Measurements from ENCODE around the gene TSPAN6. TPM values are rescaled to one million over a fixed set of nuclear protein-coding genes. Genes with fewer than 3 reads are reported as not detected.

The TSPAN6 gene
- total and polyA plus RNA-seq, 9 of the 15 experiments (the other 6 are each of a cell fraction or from before 2014, with no cell fraction given) = 0.04 to 0.68 (median 0.11) TPM; not detected in 6

GRCh38 chrX:100654261-100654660 lies 17.7 kb upstream of the TSPAN6 start:
- TF ChIP-seq USF2 (CRISPR knock-in tag; IDR thresholded peaks at IDR 0.05) (peak; percentile 74), RAD21 (CRISPR knock-in tag; conservative IDR thresholded peaks at IDR 0.05 in 1 of 2, IDR thresholded peaks at IDR 0.05 in 1 of 2) (0 out of 4 replicates have a peak, but pooled peaks of 1 of the 2 experiments have one; percentile 6), COPS2 (conservative IDR thresholded peaks at IDR 0.05) (no peak), MITF (IDR thresholded peaks at IDR 0.05) (peak; percentile 56; the same call in 1 of the 2 replicates)
- TF ChIP-seq, protein P1, sequence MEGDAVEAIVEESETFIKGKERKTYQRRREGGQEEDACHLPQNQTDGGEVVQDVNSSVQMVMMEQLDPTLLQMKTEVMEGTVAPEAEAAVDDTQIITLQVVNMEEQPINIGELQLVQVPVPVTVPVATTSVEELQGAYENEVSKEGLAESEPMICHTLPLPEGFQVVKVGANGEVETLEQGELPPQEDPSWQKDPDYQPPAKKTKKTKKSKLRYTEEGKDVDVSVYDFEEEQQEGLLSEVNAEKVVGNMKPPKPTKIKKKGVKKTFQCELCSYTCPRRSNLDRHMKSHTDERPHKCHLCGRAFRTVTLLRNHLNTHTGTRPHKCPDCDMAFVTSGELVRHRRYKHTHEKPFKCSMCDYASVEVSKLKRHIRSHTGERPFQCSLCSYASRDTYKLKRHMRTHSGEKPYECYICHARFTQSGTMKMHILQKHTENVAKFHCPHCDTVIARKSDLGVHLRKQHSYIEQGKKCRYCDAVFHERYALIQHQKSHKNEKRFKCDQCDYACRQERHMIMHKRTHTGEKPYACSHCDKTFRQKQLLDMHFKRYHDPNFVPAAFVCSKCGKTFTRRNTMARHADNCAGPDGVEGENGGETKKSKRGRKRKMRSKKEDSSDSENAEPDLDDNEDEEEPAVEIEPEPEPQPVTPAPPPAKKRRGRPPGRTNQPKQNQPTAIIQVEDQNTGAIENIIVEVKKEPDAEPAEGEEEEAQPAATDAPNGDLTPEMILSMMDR (IDR thresholded peaks at IDR 0.05 in 2 of 3, conservative IDR thresholded peaks at IDR 0.05 in 1 of 3; ENCODE audit: insufficient read depth in 2 of 3, low read depth in 1 of 3, low read length in 3 of 3) = peak in 1 of 3 experiments; percentile 27; a peak in 1 of 6 replicates
- TF ChIP-seq, protein P2, sequence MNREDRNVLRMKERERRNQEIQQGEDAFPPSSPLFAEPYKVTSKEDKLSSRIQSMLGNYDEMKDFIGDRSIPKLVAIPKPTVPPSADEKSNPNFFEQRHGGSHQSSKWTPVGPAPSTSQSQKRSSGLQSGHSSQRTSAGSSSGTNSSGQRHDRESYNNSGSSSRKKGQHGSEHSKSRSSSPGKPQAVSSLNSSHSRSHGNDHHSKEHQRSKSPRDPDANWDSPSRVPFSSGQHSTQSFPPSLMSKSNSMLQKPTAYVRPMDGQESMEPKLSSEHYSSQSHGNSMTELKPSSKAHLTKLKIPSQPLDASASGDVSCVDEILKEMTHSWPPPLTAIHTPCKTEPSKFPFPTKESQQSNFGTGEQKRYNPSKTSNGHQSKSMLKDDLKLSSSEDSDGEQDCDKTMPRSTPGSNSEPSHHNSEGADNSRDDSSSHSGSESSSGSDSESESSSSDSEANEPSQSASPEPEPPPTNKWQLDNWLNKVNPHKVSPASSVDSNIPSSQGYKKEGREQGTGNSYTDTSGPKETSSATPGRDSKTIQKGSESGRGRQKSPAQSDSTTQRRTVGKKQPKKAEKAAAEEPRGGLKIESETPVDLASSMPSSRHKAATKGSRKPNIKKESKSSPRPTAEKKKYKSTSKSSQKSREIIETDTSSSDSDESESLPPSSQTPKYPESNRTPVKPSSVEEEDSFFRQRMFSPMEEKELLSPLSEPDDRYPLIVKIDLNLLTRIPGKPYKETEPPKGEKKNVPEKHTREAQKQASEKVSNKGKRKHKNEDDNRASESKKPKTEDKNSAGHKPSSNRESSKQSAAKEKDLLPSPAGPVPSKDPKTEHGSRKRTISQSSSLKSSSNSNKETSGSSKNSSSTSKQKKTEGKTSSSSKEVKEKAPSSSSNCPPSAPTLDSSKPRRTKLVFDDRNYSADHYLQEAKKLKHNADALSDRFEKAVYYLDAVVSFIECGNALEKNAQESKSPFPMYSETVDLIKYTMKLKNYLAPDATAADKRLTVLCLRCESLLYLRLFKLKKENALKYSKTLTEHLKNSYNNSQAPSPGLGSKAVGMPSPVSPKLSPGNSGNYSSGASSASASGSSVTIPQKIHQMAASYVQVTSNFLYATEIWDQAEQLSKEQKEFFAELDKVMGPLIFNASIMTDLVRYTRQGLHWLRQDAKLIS (CRISPR knock-in tag; IDR thresholded peaks at IDR 0.05) = no peak
- intact Hi-C loops (cut with micrococcal nuclease) = no loop called here
- Histone ChIP-seq H3K4me3 (no peak overlapping the region), H2AFZ (ENCODE audit: low read depth, low read length) (no peak overlapping the region), H3K9me3 (replicated peaks; ENCODE audit: control insufficient read depth, insufficient read depth, low read depth, low read length) (no peaks in the 10 kb centered on the region), H3K27ac (ENCODE audit: extremely low read depth, low read depth, low read length) (no peak overlapping the region), H3K79me2 (ENCODE audit: control insufficient read depth, insufficient read depth, low read length) (no peaks in the 10 kb centered on the region), H3K9ac (ENCODE audit: insufficient read depth in 1 of 2, low read depth in 2 of 2, low read length in 2 of 2) (no peak overlapping the region), H3K4me2 (ENCODE audit: insufficient read depth, low read length) (no peak overlapping the region), H3K27me3 (ENCODE audit: control insufficient read depth in 2 of 2, insufficient read depth in 2 of 2, low read length in 2 of 2) (no peaks in the 10 kb centered on the region), H3K9me1 (ENCODE audit: control insufficient read depth, insufficient read depth, low read length) (no peaks in the 10 kb centered on the region), H4K20me1 (replicated peaks; ENCODE audit: control insufficient read depth, insufficient read depth, low read length) (no peaks in the 10 kb centered on the region), H3K4me1 (replicated peaks in 1 of 2; ENCODE audit: control insufficient read depth in 2 of 2, insufficient read depth in 2 of 2, low read length in 2 of 2) (no peaks in the 10 kb centered on the region), H3K36me3 (ENCODE audit: control insufficient read depth, insufficient read depth, low read length) (no peaks in the 10 kb centered on the region)
- in situ Hi-C loops (cut with MboI) = no loop called here
- POLR2A ChIA-PET = no interaction called here
- 0% methylated on average over 3 of the region's 3 CpGs for WGBS (ENCODE audit: insufficient coverage, low coverage, missing lambda C conversion rate)
- ATAC-seq (peak; percentile 52; the same call in 1 of the 3 replicates), DNase-seq (ENCODE audit: extremely low read depth in 1 of 4, low spot score in 3 of 4) (peak in 1 of 4 experiments; percentile 8), FAIRE-seq (no peak)
- CTCF ChIA-PET (ENCODE audit: low intra/inter-chr PET ratio) = no interaction called here
- BruUV-seq (replicated peaks) = no TSS peak
